ENCODE data around the gene GAB1.

GAB1 gene

GRCh38 chr4:143360838-143361625 is 24.4 kb downstream of the GAB1 start:
- H3K4me1 ChIP-seq (ENCODE audit: control insufficient read depth, low read depth, low read length) = peaks cover 1% of the 10 kb centered on the region
- H3K23ac ChIP-seq (ENCODE audit: low read length) = no peak overlapping the region
- H3K56ac ChIP-seq (ENCODE audit: low read length) = no peak overlapping the region
- H3K18ac ChIP-seq (ENCODE audit: low read length) = no peak overlapping the region
- no peak overlapping the region for H2AK5ac ChIP-seq (ENCODE audit: low read length)
- H4K5ac ChIP-seq (ENCODE audit: low read length) = no peak overlapping the region
- H3K79me2 ChIP-seq (ENCODE audit: control insufficient read depth, insufficient read depth, low read length) = peaks cover 2% of the 10 kb centered on the region
- H3K27me3 ChIP-seq (ENCODE audit: insufficient read depth, low read length, poor library complexity) = no peaks in the 10 kb centered on the region
- no peak overlapping the region for H2BK120ac ChIP-seq (ENCODE audit: low read depth, low read length)
- no peak overlapping the region for H3K27ac ChIP-seq (ENCODE audit: low read depth, low read length)
- no peak overlapping the region for H3K4ac ChIP-seq (ENCODE audit: low read depth, low read length)
- H4K8ac ChIP-seq (ENCODE audit: low read depth, low read length) = no peak overlapping the region
- no peak overlapping the region for H3K4me3 ChIP-seq (ENCODE audit: low read length)
- H2BK15ac ChIP-seq (replicated peaks; ENCODE audit: low read depth) = no peak overlapping the region
- H3K79me1 ChIP-seq (ENCODE audit: low read length) = peaks cover 3% of the 10 kb centered on the region
- no peak overlapping the region for H3K9ac ChIP-seq (ENCODE audit: low read length)
- no CpG with 5 or more reads among the region's 1 CpG for WGBS (ENCODE audit: extremely low coverage, insufficient coverage, low lambda C conversion rate)
- no peaks in the 10 kb centered on the region for H3K36me3 ChIP-seq (ENCODE audit: control insufficient read depth, insufficient read depth, low read length)
- no peak overlapping the region for H2BK5ac ChIP-seq (ENCODE audit: low read length)
- no peak overlapping the region for H3K4me2 ChIP-seq (ENCODE audit: low read length)
- no peak for DNase-seq

DNA sequence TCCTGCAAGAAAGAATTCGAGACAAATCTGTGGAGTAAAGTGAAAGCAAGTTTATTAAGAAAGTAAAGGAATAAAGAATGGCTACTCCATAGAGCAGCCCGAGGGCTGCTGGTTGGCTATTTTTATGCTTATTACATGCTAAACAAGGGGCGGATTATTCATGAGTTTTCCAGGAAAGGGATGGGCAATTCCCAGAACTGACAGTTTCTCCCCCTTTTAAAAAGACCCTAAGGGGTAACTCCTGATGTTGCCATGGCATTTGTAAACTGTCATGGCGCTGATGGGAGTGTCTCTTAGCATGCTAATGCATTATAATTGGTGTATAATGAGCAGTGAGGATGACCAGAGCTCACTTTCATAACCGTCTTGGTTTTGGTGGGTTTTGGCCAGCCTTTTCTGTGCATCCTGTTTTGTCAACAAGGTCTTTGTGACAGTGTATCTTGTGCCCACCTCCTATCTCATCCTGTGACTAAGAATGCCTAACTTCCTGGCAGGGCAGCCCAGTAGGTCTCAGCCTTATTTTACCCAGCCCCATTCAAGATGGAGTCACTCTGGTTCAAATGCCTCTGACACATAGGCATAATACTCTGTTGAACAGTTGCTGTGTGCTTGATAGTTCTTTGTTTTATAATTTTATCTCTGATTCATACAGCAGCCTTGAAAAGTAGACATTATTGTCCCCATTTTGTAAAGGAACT is 25.8 kb downstream of the GAB1 start:
- H4K5ac ChIP-seq (ENCODE audit: low read length) = no peak overlapping the region
- no peak overlapping the region for H3K18ac ChIP-seq (ENCODE audit: low read length)
- H4K8ac ChIP-seq (ENCODE audit: low read depth, low read length) = no peak overlapping the region
- H3K56ac ChIP-seq (ENCODE audit: low read length) = no peak overlapping the region
- H3K79me1 ChIP-seq (ENCODE audit: low read length) = peaks cover 2% of the 10 kb centered on the region
- H3K4me2 ChIP-seq (ENCODE audit: low read length) = no peak overlapping the region
- H3K4me1 ChIP-seq (ENCODE audit: control insufficient read depth, low read depth, low read length) = peaks cover 1% of the 10 kb centered on the region
- H3K23ac ChIP-seq (ENCODE audit: low read length) = no peak overlapping the region
- no peaks in the 10 kb centered on the region for H3K36me3 ChIP-seq (ENCODE audit: control insufficient read depth, insufficient read depth, low read length)
- H3K79me2 ChIP-seq (ENCODE audit: control insufficient read depth, insufficient read depth, low read length) = peaks cover under 1% of the 10 kb centered on the region
- no peak overlapping the region for H3K9ac ChIP-seq (ENCODE audit: low read length)
- no peak overlapping the region for H2BK15ac ChIP-seq (replicated peaks; ENCODE audit: low read depth)
- no peak overlapping the region for H2BK5ac ChIP-seq (ENCODE audit: low read length)
- no peak overlapping the region for H2AK5ac ChIP-seq (ENCODE audit: low read length)
- H3K27ac ChIP-seq (ENCODE audit: low read depth, low read length) = no peak overlapping the region
- no peak overlapping the region for H3K4me3 ChIP-seq (ENCODE audit: low read length)
- no peaks in the 10 kb centered on the region for H3K27me3 ChIP-seq (ENCODE audit: insufficient read depth, low read length, poor library complexity)
- no peak overlapping the region for H2BK120ac ChIP-seq (ENCODE audit: low read depth, low read length)
- no peak overlapping the region for H3K4ac ChIP-seq (ENCODE audit: low read depth, low read length)
- WGBS (ENCODE audit: extremely low coverage, insufficient coverage, low lambda C conversion rate) = no CpG with 5 or more reads among the region's 5 CpGs
- no peak for DNase-seq

DNA sequence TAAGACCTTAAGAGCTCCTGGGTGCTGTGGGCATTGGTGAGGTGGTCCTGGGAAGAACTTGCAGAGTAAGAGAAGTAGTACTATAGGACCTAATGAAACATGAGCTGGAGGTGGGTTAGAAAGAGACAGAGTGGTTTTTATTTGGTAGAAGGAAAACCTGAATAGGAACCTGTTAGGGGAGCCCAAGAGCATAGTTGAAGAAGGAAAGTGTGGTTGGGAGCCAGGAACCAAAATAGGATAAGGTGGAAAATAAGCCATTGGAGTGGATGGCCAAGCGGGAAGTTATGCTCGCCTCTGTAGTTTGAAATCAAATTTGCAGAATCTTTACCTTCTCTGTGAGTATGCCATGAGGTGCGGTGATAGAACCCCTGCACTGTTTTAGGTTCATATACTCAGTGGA is 26.7 kb downstream of the GAB1 start:
- no CpG with 5 or more reads among the region's 3 CpGs for WGBS (ENCODE audit: extremely low coverage, insufficient coverage, low lambda C conversion rate)
- H3K9ac ChIP-seq (ENCODE audit: low read length) = no peak overlapping the region
- no peak for DNase-seq

DNA sequence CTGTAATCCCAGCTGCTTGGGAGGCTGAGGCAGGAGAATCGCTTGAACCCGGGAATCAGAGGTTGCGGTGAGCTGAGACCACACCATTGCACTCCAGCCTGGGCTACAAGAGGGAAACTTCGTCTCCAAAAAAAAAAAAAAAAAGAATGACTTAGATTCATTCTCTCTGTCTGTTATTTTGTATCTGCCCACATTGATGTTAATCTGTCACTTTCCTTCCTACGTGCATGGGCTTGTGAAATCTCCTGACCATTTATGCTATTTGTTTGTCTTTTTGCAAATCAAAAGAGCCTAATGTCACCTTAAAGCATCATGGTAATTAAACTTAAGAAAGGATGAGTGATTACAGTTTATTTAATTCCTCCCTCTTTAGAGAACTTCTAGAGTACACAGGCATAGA is 27.4 kb downstream of the GAB1 start:
- H3K23ac ChIP-seq (ENCODE audit: low read length) = no peak overlapping the region
- no peak for DNase-seq
- no peak overlapping the region for H3K56ac ChIP-seq (ENCODE audit: low read length)
- no peak overlapping the region for H2BK15ac ChIP-seq (replicated peaks; ENCODE audit: low read depth)
- H3K79me1 ChIP-seq (ENCODE audit: low read length) = peaks cover 2% of the 10 kb centered on the region
- no peak overlapping the region for H2BK120ac ChIP-seq (ENCODE audit: low read depth, low read length)
- no peak overlapping the region for H4K8ac ChIP-seq (ENCODE audit: low read depth, low read length)
- no peaks in the 10 kb centered on the region for H3K4me1 ChIP-seq (ENCODE audit: control insufficient read depth, low read depth, low read length)
- no peak overlapping the region for H2BK5ac ChIP-seq (ENCODE audit: low read length)
- no CpG with 5 or more reads among the region's 5 CpGs for WGBS (ENCODE audit: extremely low coverage, insufficient coverage, low lambda C conversion rate)
- no peaks in the 10 kb centered on the region for H3K36me3 ChIP-seq (ENCODE audit: control insufficient read depth, insufficient read depth, low read length)
- no peak overlapping the region for H3K9ac ChIP-seq (ENCODE audit: low read length)
- no peaks in the 10 kb centered on the region for H3K27me3 ChIP-seq (ENCODE audit: insufficient read depth, low read length, poor library complexity)
- H3K79me2 ChIP-seq (ENCODE audit: control insufficient read depth, insufficient read depth, low read length) = no peaks in the 10 kb centered on the region
- no peak overlapping the region for H3K4me3 ChIP-seq (ENCODE audit: low read length)
- no peak overlapping the region for H3K4me2 ChIP-seq (ENCODE audit: low read length)
- H3K4ac ChIP-seq (ENCODE audit: low read depth, low read length) = no peak overlapping the region
- no peak overlapping the region for H4K5ac ChIP-seq (ENCODE audit: low read length)
- H3K27ac ChIP-seq (ENCODE audit: low read depth, low read length) = no peak overlapping the region
- no peak overlapping the region for H3K18ac ChIP-seq (ENCODE audit: low read length)
- no peak overlapping the region for H2AK5ac ChIP-seq (ENCODE audit: low read length)

More for the DNA sequence above, 26.7 kb downstream of the GAB1 start:
- Histone ChIP-seq H2BK5ac (ENCODE audit: low read length) (no peak overlapping the region), H3K4me2 (ENCODE audit: low read length) (no peak overlapping the region), H2AK5ac (ENCODE audit: low read length) (no peak overlapping the region), H3K36me3 (ENCODE audit: control insufficient read depth, insufficient read depth, low read length) (no peaks in the 10 kb centered on the region), H2BK15ac (replicated peaks; ENCODE audit: low read depth) (no peak overlapping the region), H3K79me1 (ENCODE audit: low read length) (peaks cover 2% of the 10 kb centered on the region), H3K4me1 (ENCODE audit: control insufficient read depth, low read depth, low read length) (peaks cover 1% of the 10 kb centered on the region), H3K4ac (ENCODE audit: low read depth, low read length) (no peak overlapping the region), H4K8ac (ENCODE audit: low read depth, low read length) (no peak overlapping the region), H3K27ac (ENCODE audit: low read depth, low read length) (no peak overlapping the region), H4K5ac (ENCODE audit: low read length) (no peak overlapping the region), H3K4me3 (ENCODE audit: low read length) (no peak overlapping the region), H3K23ac (ENCODE audit: low read length) (no peak overlapping the region), H2BK120ac (ENCODE audit: low read depth, low read length) (no peak overlapping the region), H3K18ac (ENCODE audit: low read length) (no peak overlapping the region), H3K79me2 (ENCODE audit: control insufficient read depth, insufficient read depth, low read length) (no peaks in the 10 kb centered on the region), H3K27me3 (ENCODE audit: insufficient read depth, low read length, poor library complexity) (no peaks in the 10 kb centered on the region), H3K56ac (ENCODE audit: low read length) (no peak overlapping the region)

DNA sequence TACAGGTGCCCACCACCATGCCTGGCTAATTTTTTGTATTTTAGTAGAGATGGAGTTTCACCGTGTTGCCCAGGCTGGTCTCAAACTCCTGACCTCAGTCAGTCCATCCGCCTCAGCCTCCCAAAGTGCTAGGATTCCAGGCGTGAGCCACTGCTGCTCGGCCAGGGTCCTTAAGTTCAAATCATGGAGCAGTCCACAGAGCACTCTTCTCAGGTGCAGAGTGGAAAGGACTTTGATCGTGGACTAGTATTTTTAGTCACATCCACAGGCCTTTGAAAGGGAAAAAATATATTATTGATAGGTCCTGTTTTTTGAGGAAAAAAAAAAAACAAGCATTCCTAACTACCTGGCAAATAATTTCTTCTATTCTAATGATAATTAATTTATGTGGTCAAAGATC is 31.2 kb downstream of the GAB1 start:
- Histone ChIP-seq H3K18ac (ENCODE audit: low read length) (no peak overlapping the region), H3K27ac (ENCODE audit: low read depth, low read length) (no peak overlapping the region), H3K9ac (ENCODE audit: low read length) (no peak overlapping the region), H2BK15ac (replicated peaks; ENCODE audit: low read depth) (no peak overlapping the region), H4K5ac (ENCODE audit: low read length) (no peak overlapping the region), H3K56ac (ENCODE audit: low read length) (no peak overlapping the region), H2BK120ac (ENCODE audit: low read depth, low read length) (no peak overlapping the region), H3K4me1 (ENCODE audit: control insufficient read depth, low read depth, low read length) (no peaks in the 10 kb centered on the region), H3K4me2 (ENCODE audit: low read length) (no peak overlapping the region), H3K36me3 (ENCODE audit: control insufficient read depth, insufficient read depth, low read length) (no peaks in the 10 kb centered on the region), H3K4me3 (ENCODE audit: low read length) (no peak overlapping the region), H4K8ac (ENCODE audit: low read depth, low read length) (no peak overlapping the region), H3K27me3 (ENCODE audit: insufficient read depth, low read length, poor library complexity) (no peaks in the 10 kb centered on the region), H2AK5ac (ENCODE audit: low read length) (no peak overlapping the region), H3K4ac (ENCODE audit: low read depth, low read length) (no peak overlapping the region), H3K79me1 (ENCODE audit: low read length) (no peaks in the 10 kb centered on the region), H2BK5ac (ENCODE audit: low read length) (no peak overlapping the region), H3K23ac (ENCODE audit: low read length) (no peak overlapping the region), H3K79me2 (ENCODE audit: control insufficient read depth, insufficient read depth, low read length) (no peaks in the 10 kb centered on the region)
- no peak for DNase-seq
- no CpG with 5 or more reads among the region's 5 CpGs for WGBS (ENCODE audit: extremely low coverage, insufficient coverage, low lambda C conversion rate)

Data from mesendoderm (in vitro differentiated cells).